ENCODE data around the gene ETS1. TPM values are rescaled to one million over a fixed set of nuclear protein-coding genes. Genes with fewer than 3 reads are reported as not detected.

Gene ETS1
- total and polyA plus RNA-seq, 2 experiments from 2014 or later, result 25.6 to 52.6 TPM

DNA sequence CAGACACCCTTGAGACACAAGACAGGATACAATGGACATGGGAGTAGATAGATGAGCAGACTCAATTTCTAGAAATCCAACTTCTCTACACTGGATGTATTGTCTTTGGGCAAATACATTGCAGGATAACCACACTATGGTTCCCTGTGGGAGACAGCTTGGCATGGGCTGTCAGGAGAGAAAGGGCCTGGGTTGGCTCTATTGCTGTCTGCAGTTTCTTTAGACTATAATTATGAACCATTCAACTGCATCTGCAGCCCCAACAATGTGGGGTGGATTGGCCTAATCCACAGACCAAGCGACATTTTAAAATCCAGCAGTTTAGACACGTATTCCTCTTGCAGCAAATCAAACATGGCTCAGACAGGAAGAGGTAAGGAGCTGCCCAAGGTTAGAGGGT lies 60.3 kb downstream of the ETS1 start:
- DNase-seq (ENCODE audit: low spot score) (no peak), ATAC-seq (no peak)
- no peak overlapping the region for H2AFZ ChIP-seq
- TF ChIP-seq ZNF331 (CRISPR knock-in tag; IDR thresholded peaks at IDR 0.05; ENCODE audit: low read depth), result no peak
- TF ChIP-seq, protein P1, sequence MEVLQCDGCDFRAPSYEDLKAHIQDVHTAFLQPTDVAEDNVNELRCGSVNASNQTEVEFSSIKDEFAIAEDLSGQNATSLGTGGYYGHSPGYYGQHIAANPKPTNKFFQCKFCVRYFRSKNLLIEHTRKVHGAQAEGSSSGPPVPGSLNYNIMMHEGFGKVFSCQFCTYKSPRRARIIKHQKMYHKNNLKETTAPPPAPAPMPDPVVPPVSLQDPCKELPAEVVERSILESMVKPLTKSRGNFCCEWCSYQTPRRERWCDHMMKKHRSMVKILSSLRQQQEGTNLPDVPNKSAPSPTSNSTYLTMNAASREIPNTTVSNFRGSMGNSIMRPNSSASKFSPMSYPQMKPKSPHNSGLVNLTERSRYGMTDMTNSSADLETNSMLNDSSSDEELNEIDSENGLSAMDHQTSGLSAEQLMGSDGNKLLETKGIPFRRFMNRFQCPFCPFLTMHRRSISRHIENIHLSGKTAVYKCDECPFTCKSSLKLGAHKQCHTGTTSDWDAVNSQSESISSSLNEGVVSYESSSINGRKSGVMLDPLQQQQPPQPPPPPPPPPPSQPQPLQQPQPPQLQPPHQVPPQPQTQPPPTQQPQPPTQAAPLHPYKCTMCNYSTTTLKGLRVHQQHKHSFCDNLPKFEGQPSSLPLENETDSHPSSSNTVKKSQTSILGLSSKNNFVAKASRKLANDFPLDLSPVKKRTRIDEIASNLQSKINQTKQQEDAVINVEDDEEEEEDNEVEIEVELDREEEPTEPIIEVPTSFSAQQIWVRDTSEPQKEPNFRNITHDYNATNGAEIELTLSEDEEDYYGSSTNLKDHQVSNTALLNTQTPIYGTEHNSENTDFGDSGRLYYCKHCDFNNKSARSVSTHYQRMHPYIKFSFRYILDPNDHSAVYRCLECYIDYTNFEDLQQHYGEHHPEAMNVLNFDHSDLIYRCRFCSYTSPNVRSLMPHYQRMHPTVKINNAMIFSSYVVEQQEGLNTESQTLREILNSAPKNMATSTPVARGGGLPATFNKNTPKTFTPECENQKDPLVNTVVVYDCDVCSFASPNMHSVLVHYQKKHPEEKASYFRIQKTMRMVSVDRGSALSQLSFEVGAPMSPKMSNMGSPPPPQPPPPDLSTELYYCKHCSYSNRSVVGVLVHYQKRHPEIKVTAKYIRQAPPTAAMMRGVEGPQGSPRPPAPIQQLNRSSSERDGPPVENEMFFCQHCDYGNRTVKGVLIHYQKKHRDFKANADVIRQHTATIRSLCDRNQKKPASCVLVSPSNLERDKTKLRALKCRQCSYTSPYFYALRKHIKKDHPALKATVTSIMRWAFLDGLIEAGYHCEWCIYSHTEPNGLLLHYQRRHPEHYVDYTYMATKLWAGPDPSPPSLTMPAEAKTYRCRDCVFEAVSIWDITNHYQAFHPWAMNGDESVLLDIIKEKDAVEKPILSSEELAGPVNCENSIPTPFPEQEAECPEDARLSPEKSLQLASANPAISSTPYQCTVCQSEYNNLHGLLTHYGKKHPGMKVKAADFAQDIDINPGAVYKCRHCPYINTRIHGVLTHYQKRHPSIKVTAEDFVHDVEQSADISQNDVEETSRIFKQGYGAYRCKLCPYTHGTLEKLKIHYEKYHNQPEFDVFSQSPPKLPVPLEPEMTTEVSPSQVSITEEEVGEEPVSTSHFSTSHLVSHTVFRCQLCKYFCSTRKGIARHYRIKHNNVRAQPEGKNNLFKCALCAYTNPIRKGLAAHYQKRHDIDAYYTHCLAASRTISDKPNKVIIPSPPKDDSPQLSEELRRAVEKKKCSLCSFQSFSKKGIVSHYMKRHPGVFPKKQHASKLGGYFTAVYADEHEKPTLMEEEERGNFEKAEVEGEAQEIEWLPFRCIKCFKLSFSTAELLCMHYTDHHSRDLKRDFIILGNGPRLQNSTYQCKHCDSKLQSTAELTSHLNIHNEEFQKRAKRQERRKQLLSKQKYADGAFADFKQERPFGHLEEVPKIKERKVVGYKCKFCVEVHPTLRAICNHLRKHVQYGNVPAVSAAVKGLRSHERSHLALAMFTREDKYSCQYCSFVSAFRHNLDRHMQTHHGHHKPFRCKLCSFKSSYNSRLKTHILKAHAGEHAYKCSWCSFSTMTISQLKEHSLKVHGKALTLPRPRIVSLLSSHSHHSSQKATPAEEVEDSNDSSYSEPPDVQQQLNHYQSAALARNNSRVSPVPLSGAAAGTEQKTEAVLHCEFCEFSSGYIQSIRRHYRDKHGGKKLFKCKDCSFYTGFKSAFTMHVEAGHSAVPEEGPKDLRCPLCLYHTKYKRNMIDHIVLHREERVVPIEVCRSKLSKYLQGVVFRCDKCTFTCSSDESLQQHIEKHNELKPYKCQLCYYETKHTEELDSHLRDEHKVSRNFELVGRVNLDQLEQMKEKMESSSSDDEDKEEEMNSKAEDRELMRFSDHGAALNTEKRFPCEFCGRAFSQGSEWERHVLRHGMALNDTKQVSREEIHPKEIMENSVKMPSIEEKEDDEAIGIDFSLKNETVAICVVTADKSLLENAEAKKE (CRISPR knock-in tag; IDR thresholded peaks at IDR 0.05), result no peak
- no peak for TF ChIP-seq ZNF114 (CRISPR knock-in tag; IDR thresholded peaks at IDR 0.05)
- TF ChIP-seq EZH2 (IDR thresholded peaks at IDR 0.05; ENCODE audit: low read depth, unreplicated experiment), result no peak
- TF ChIP-seq, protein P2, sequence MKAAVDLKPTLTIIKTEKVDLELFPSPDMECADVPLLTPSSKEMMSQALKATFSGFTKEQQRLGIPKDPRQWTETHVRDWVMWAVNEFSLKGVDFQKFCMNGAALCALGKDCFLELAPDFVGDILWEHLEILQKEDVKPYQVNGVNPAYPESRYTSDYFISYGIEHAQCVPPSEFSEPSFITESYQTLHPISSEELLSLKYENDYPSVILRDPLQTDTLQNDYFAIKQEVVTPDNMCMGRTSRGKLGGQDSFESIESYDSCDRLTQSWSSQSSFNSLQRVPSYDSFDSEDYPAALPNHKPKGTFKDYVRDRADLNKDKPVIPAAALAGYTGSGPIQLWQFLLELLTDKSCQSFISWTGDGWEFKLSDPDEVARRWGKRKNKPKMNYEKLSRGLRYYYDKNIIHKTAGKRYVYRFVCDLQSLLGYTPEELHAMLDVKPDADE (IDR thresholded peaks at IDR 0.05), result no peak
- TF ChIP-seq, protein P3, sequence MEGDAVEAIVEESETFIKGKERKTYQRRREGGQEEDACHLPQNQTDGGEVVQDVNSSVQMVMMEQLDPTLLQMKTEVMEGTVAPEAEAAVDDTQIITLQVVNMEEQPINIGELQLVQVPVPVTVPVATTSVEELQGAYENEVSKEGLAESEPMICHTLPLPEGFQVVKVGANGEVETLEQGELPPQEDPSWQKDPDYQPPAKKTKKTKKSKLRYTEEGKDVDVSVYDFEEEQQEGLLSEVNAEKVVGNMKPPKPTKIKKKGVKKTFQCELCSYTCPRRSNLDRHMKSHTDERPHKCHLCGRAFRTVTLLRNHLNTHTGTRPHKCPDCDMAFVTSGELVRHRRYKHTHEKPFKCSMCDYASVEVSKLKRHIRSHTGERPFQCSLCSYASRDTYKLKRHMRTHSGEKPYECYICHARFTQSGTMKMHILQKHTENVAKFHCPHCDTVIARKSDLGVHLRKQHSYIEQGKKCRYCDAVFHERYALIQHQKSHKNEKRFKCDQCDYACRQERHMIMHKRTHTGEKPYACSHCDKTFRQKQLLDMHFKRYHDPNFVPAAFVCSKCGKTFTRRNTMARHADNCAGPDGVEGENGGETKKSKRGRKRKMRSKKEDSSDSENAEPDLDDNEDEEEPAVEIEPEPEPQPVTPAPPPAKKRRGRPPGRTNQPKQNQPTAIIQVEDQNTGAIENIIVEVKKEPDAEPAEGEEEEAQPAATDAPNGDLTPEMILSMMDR (conservative IDR thresholded peaks at IDR 0.05; ENCODE audit: low read depth in 2 of 2), result no peak
- TF ChIP-seq CREB1 (CRISPR knock-in tag; IDR thresholded peaks at IDR 0.05; ENCODE audit: low read depth), result no peak
- TF ChIP-seq NANOG (IDR thresholded peaks at IDR 0.05; ENCODE audit: borderline replicate concordance), result no peak
- no peak overlapping the region for H3K4me2 ChIP-seq
- H4K20me1 ChIP-seq (replicated peaks; ENCODE audit: insufficient read depth), result no peaks in the 10 kb centered on the region; the same call in none of the 2 replicates
- Mint-ChIP-seq H3K4me3 (no peak overlapping the region), H3K36me3 (ENCODE audit: low read depth) (no peaks in the 10 kb centered on the region), H3K27me3 (ENCODE audit: insufficient read depth, low read depth, poor library complexity) (peaks cover 10% of the 10 kb centered on the region), H3K27ac (no peak overlapping the region), H3K4me1 (peaks cover 50% of the 10 kb centered on the region), H3K9me3 (no peaks in the 10 kb centered on the region)
- no peaks in the 10 kb centered on the region; the same call in 1 of the 2 replicates for H3F3A ChIP-seq (replicated peaks; ENCODE audit: low read depth)
- H3K4me3 ChIP-seq, result no peak overlapping the region
- H3K27ac ChIP-seq (ENCODE audit: low read depth), result no peak overlapping the region
- H3K36me3 ChIP-seq (ENCODE audit: insufficient read depth), result no peaks in the 10 kb centered on the region
- H3K4me1 ChIP-seq (ENCODE audit: insufficient read depth), result peaks cover 53% of the 10 kb centered on the region
- H3K27me3 ChIP-seq (ENCODE audit: insufficient read depth), result no peaks in the 10 kb centered on the region
- no peaks in the 10 kb centered on the region for H3K9me2 ChIP-seq (ENCODE audit: insufficient read depth)
- H3K79me2 ChIP-seq (replicated peaks; ENCODE audit: insufficient read depth), result peaks cover 33% of the 10 kb centered on the region; the same call in 1 of the 2 replicates
